IPS-11a (cell line): ENCODE measurements around the gene TMEM150A.
"Not testable (repeated sequence)": the region's sequence is repeated elsewhere in the genome, so short reads cannot be mapped to it uniquely, and the experiment has no call there.

ENCODE experiments used
- H3K4me3 ChIP-seq: one replicate; pipeline ENCODE4 v1.5.1; 2013; ENCODE audit warnings: low read depth, low read length, control low read depth

The TMEM150A gene

DNA sequence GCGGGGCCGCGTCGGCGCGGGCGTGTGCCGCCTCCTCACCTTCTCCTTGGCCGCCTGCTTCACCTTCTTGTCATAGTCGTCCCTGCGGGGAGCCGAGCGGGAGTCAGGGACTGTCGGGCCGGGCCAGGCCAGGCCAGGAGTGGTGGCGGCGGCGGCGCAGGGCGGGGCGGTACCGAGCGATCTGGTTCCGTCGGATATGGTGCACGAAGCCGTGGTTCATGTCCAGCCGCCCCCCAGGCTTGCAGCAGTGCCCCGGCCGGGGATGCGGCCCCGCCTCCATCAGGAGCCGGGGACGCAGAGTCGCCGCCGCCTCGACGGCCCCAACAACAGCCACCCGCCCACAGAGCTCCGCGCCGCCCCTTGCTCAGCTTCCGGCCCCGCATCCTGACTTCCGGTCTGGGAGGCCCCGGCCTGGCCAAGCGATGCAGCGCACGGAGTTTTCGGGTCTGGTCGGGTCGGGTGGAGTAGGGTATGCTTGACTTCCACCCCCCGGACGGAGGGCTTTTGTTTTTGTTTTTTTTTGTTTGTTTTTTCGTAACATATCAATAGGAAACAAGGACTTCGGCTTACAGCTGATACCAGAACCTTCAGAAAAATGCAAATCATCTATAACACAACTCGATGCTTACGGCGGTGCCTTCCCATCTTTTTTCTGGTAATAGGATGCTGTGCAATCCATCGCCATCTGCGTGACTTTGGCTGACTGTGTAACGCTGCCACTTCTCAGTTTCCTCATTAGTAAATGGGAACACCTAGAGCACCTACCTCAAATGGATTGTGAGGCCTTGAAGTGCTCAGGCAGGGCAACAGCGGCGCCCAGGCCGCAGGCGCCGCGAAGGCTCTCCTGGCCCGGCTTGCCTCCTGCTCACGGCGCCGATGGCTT lies 9.4 kb upstream of the TMEM150A start, which contains the start of gene C2orf68:
Gene C2orf68 (minus strand): TSS at position 362 of the 883 bp plus-strand sequence. CDS start 82 bp downstream, at position 280.
- H3K4me3 ChIP-seq, result peak within 1 kb of the TSS; percentile 90

DNA sequence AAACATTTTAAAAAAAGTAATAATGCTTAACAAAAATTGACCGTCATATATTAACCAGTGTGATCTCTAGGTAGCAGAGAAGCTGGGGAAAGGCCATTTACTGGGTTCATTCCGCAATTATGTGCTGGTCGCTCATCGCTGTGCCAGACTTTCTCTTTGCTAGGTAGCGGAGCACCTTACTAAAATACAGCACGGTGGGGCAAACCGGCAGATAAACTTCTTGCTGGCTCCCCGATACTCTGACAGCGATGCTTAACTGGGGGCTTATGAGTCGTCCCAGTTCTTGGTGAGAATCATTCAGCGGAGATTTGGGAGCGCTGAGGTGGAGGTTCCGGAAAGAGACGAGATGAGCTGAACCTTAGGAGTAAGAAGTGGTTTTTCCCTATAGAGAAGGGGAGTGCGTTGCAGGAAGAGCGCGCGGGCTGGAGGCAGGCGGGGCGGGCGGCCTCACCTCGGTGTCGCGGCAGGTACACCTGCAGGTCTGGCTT lies 8.8 kb upstream of the TMEM150A start:
- peak overlapping the region; percentile 90 for H3K4me3 ChIP-seq

DNA sequence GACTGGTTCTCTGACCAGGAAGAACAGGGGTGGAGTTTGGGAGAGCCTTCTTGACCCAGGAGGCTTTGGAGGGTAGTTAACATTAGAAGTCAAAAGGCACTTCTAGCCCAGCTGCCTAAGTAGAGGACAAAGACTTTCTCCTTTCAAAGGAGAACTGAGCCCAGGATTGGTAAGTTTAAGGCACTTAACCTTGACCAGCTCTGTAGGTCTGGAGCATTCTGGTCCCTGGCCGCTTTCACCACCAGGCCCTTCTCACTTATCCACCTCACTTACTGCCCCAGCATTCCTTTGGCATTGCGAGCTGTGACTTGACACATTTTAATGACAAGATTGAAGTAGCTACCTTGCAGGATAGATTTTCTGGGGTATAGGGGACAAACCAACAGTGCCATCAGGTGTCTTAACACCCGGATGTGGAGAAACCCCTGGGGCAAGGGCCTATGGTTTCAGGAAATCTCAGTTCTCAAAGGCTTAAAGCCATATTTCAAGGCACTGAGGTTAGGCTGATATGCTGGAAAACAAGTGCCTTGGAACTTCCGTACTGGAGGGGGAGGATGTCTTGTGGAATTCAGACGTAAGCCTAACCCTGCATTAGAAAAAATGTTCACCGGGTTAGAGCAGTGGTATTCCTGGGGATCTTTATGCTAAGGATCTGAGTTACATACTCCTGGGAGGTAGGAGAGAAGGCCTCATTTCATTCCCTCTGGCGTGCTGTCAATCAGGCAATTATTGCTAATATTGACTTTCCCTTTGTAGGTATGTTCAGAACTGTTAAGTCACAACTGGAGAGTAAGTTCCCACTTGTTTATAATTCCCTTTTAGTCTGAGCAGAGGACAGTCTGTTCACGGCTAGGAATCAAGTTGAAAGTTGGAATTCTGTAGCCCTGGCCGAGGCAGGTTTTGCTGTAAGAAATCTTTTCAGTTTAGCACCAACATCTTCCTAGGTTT lies 5.0 kb upstream of the TMEM150A start:
- no peak overlapping the region for H3K4me3 ChIP-seq

DNA sequence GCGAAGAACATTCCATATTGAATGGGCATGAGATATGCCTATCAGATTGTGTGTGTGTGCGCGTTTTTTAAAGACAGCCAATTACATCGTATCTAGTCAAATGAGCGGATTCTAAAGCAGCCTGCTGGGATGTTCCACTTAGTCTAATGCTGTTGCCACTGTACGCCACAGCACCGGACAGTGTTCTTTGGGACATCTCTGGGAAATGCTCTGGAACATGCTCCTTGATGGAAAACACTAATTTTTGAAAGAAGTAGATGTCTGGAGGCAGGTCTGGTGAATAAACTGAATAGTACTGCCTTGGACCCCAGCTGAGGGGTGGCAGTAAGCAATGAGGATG lies 3.6 kb upstream of the TMEM150A start:
- H3K4me3 ChIP-seq, result no peak overlapping the region

DNA sequence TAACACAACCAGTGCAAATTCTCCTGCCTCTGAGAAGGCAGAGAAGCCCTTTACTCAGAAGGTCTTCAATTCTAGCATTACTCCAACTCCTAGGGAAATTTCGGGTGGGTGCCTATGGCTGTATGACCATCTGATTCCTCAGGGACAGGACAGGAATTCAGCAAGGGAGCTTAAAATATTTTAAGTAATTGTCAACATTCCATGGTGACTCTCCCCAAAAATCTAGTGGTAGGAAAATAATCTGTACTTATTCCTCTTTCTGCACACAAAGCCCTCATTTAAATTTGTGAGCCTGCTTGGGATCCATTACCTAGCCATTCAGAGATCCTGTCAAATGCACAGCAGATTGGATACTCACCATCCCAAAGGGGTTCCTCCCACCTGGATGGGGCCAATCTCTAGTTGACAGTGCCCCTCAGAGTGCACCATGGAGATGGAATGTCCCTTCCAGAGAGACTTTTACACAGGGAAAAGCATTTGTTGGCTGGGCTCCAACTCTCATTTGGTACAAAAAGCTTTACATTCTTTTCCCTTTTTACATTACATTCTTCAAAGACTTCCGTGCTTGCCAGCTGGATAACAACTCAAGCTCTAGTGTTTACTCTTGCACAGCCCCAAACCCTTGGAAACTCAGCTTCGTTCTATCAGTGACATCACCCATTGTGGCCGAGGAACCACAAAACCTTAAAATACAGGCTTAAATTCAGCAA lies 3.1 kb upstream of the TMEM150A start:
- H3K4me3 ChIP-seq, result no peak overlapping the region

DNA sequence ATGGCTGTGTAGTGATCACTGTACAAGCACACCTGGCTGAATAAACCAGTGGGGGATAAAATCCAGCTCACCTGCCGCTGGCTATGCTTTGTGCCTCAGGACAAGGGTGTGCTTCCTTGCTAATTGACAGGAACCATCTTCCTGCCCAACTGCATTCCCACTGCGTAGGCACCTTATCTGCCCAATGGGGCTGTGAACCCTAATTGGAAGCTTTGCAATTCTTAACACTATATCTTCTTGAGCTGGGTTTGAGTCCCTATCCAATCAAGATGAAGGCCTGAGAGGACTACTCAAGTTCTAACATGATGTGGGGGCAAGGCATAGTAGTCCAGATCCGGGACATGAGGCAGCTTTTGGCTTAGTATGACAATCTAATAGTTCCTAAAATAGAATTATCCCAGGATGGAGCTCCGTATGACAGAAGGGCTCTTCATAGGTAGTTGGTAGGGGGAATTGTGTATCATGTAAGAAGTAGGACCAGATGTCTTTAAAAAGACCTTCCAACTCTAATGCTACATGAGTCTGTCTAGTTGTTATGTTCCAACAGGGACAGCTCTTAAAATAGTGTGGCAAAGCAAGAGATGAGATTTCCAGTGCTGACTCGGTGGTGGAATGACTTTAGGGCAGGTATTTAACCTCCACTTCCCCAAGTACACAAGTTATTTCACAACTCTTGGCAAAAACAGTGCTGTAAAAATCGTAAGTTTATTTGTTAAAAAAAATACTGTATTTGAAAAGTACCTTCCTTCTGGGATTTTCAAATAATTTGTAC lies 2.3 kb upstream of the TMEM150A start:
- no peak overlapping the region for H3K4me3 ChIP-seq

DNA sequence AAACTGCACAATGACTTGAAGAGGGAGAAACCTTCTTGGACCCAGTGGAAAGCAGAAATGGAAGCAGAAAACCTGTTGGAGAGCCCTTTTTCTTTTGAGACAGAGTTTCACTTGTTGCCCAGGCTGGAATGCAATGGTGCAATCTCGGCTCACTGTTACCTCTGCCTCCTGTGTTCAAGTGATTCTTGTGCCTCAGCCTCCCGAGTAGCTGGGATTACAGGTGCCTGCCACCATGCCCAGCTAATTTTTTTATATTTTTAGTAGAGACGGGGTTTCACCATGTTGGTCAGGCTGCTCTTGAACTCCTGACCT lies 1.6 kb upstream of the TMEM150A start:
- not testable (repeated sequence) for H3K4me3 ChIP-seq

DNA sequence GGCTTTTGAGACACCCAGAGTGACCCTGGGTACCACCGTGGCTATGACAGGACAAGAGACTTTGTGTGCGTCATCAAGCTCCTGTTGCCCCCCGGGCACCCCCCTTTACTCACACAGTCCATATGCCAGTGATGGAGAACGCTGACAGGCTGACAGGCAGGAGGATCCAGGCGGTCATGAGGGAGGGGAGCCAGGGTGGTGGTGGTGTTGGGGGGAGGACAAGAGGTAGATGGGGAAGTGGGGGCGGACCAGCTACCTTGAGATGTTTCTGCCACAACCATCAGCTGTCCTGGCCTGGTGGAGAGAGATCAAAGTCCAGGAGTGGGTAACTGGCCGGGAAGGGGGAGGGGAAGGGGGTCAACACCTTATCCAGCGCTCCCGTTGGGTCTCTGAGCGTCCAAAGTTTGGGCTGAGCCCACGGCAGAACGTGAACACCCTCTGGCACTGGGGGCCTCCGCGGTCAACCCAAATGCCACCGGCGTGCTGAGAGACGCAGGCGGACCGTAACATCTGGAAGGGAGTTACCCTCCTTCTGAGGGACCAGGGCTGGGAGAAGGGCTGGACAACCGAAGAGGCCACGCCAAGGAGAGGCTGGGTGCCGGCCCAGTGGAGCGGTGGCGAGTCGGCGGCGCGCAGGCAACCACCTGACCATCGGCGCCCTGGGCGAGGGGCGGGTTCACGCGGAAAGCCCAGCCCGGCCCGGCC lies 575 bp downstream of the TMEM150A start:
- peak overlapping the region; percentile 91 for H3K4me3 ChIP-seq

DNA sequence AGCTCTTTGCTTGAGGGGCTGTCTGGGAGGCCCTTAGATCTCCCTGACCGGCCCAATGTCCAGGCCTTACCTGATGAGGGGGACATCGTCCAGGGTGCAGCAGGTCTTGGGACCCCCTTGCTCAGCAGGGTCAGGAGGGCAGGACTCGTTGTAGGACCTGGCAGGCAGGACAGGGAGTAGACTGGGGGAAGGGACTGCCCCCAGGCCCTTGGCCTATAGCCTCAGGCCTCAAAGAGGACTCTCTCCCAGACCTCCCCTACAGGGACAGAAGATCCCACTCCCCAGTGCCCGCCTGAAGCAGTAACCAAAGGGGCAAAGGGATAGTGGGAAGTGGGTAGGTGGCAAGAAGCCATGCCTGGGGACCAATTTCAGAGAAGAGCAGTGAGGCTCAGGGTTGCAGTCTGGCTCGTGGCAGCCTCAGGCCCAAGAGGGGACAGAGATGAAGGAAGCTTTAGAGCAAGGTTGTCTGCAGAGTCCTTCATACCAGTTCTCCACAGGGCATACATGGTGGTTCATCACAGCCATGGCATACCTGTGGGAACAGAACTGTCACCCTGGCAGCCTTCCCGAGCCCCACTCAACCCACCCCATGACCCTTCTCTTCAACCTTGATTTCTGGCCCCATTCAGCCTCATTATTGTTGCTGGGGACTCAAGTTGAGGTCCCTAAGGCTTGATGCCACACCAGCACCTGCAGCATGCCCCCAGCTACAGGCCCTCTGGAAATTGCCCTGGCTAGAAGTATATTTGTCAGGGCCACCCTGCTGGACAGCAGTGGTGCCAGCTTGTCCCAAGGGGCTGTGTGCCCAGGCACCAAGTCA lies 1.3 kb downstream of the TMEM150A start:
- H3K4me3 ChIP-seq, result no peak overlapping the region

DNA sequence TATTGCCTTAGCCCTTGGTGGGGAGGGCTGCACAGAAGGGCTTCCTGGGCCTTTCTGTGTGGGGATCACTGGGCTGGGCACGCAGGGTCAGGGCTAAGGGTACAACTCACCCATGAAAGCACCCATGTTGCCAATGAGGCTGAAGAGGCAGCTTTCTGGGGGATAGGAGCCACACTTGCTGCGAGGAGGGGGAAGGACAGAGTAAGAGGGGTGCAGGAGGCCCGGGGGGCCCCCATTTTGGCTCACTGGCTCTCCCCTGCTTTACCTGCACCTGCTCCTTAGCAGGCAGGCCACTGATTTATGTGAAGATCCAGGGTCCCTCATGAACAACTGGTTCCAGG lies 2.3 kb downstream of the TMEM150A start:
- H3K4me3 ChIP-seq, result no peak overlapping the region

DNA sequence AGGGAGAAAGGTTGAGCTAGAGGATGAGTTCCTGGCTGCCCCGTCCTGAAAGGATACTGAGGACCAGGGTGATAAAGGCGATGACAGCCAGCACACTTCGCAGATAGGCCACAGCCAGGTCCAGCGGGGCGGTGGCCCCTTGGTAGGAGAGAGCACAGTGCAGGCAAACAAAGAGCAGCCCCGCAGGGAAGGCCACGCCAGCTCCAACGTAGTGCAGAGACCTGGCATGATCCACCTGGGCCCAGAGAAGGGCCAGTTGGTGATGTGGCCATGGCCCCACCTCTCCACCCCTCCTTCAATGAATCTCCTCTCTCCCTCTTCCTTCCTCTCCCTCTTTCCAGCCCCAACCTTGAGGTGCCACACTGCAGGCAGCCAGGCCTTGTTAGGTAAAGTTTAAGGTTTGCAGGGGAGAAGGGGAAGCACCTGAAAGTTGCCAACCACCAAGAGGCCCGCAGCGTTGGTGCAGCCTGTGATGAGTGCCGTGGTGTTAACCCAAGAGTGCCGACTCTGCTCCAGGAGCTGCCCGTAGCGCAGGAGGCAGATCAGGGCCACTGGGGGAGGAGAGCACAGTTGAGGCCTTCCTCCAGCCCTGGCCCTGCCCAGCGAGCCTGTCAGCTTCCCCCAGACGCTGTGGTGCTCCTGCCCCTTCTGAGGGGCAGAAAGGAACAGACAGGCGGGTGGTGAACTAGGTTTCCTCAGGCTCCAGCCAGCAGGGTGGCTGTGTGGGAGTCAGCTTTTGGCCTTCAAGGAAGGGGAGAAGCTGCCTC lies 2.8 kb downstream of the TMEM150A start:
- no peak overlapping the region for H3K4me3 ChIP-seq

DNA sequence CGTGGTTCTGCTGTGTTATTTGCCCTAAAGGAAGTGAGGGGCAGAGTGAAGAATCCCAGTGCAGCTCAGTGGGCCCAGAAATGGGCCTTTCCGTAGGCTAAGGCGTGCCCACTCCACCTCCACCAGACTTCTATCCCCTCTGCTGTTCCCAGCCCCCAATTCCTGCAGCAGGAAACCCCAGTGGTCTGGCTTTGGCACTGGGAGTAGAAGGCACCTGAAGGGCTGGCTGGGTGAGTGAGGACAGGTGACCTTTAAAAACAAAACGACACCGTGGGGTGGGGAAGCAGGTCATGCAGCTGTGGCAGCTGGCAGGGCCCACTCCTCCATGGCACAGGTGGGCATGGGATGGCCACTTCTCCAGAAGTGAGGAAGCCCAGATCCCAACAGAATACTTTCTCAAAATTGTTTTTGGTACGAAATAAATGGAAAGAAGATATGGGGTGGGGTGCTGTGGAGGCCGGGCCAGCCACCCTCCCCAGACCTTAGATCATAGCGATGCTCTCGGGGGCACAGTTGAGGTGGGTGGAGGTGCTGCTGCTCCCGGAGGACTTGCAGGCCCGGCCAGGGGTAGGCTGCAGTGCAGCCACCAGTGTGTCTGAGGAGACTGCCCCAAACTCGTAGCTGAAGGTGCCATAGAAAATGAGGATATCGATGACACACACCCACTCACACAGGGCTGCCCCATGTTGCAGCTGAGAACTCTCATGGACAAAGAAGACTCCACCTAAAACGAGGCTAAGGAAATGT lies 3.7 kb downstream of the TMEM150A start:
- no peak overlapping the region for H3K4me3 ChIP-seq

DNA sequence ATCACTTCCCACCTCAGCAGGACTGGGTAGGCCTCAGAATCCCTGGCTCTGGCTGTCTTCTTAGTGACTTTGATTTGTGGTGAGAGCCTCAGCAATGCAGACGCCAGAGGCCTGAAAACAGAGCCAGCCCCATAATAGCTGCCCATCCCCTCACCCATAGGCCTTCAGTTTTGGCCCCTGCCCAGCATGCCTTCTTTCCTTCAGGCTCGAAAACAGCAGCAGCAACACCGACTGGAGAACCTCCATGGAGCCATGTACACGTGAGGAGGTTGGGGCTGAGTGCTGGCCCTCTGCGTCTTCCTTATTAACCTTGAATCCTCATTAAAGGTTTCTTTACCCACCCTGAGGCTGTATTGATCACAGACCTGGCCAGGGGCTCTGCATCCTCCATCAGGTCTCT lies 5.3 kb downstream of the TMEM150A start:
- no peak overlapping the region for H3K4me3 ChIP-seq

DNA sequence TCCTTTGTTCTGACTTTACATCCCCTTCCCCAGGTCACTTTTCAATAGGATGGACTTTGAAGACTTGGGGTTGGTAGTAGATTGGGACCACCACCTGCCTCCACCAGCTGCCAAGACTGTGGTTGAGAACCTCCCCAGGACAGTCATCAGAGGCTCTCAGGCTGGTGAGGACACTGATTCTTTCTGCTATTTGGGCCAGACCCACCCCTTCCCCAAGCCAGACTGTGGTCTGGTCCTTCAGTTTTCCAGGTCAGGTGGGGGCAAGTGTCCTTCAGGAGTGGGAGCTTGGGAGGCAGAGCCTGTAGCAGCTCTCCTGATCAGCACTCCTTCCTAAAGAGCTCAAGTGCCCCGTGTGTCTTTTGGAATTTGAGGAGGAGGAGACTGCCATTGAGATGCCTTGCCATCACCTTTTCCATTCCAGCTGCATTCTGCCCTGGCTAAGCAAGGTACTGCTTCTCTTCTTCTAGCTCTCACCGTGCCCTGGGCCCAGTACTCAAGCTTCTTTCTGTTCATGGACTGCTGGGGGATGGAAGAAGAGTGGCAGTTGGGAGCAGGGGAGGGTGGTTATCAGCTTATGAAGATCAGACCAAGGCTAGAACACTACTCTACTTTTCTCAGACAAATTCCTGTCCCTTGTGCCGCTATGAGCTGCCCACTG lies 5.9 kb downstream of the TMEM150A start:
- H3K4me3 ChIP-seq, result no peak overlapping the region

DNA sequence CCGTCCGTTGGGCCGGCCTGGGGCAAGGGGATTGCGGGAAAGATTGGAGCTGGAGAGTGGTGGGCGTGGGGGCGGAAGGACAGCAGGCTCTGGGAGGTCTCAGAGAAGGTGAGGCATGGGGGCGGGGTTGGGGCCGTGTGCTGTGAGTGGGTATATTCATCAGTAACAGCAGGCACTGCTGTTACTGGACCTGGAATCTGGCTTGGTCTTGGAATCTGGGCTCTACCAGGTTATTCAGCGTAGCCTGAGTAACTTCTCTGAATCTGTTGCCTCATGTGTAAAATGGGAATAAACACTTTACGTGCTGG lies 6.5 kb downstream of the TMEM150A start:
- peak overlapping the region; percentile 98 for H3K4me3 ChIP-seq

DNA sequence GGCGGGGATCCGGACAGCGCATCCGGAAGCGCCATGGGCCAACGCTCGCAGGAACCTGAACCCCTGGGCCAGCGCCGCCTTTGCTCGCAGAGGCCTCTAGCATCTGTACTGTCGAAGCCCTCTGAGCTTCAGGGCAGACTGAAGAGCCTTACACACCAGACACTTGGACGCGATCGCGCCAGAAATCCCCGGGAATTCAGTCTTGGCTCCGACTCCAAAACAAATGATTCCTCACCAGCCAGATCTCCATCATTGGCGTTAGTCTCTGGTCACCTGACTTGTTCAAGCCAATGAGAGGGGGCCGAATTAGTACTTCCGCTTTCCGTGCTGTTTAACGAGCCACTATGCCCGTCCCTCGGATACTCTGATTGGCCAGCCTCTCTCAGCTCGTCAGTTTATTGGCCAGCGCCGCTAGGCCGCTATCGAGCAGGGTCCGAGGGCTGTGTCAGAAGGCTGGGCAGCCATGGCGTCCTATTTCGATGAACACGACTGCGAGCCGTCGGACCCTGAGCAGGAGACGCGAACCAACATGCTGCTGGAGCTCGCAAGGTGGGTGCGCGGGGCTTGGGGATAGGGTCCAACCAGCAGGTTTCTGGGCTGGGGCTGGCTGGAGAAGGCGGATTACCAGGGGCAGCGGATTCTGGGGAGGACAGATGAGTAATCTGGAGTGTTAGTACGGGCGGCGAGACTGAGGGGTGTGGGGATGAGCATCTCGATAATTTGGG lies 7.0 kb downstream of the TMEM150A start, which contains the start of gene RNF181:
Gene RNF181 (plus strand): TSS at position 445 of the 725 bp plus-strand sequence. CDS start 19 bp downstream, at position 464.
- peak within 1 kb of the TSS; percentile 98 for H3K4me3 ChIP-seq
